PC-9 (cell line): Measurements from ENCODE around the gene MAGI1. TPM values are rescaled to one million over a fixed set of nuclear protein-coding genes. Genes with fewer than 3 reads are reported as not detected.

Source experiments
- BruUV-seq: library from RNA; stranded (reverse); fragments of 400-500 nt; replicated peaks from 2 replicates; lab custom pipeline; 2021; lab: Mats Ljungman, UMichigan
- CTCF ChIA-PET: fragments of 300-600 bp; sonication (Branson Sonifier 250); formaldehyde crosslinking; loops from one replicate; lab custom pipeline; 2022; ENCODE audit warnings: antibody characterized with exemption; lab: Charles Lee
- POLR2A ChIA-PET: fragments of 300-600 bp; sonication (Branson Sonifier 250); formaldehyde crosslinking; loops from one replicate; lab custom pipeline; 2022; ENCODE audit warnings: antibody characterized with exemption; ENCODE audit not compliant: unreplicated experiment; lab: Charles Lee
- DNase-seq, 2 experiments: peaks; one replicate each; pipeline versions ENCODE4 v3.0.0 to v3.0.0-alpha.2; 2015 to 2022; ENCODE audit warnings: mixed read lengths in 1 of 2
- H2AFZ ChIP-seq: fragments of 200-600 bp; sonication (generic); 2 replicates; pipeline ENCODE4 v1.8.1; 2017; ENCODE audit warnings: antibody characterized with exemption
- H3F3A ChIP-seq: fragments of 200-600 bp; sonication (generic); 2 replicates; pipeline ENCODE4 v1.8.1; 2017; ENCODE audit warnings: antibody characterized with exemption, mild to moderate bottlenecking, low read depth; ENCODE audit not compliant: insufficient read depth
- H3K27ac ChIP-seq: fragments of 200-600 bp; sonication (generic); 2 replicates; pipeline ENCODE4 v1.6.1; 2016; ENCODE audit warnings: mixed run types
- H3K27me3 ChIP-seq: fragments of 200-600 bp; sonication (generic); 2 replicates; pipeline ENCODE4 v1.6.1; 2016; ENCODE audit warnings: low read depth, mixed run types; ENCODE audit not compliant: insufficient read depth
- H3K36me3 ChIP-seq: fragments of 200-600 bp; sonication (generic); 2 replicates; pipeline ENCODE4 v1.6.1; 2016; ENCODE audit warnings: low read depth, mixed run types
- H3K4me1 ChIP-seq: fragments of 200-600 bp; sonication (generic); replicated peaks from 2 replicates; pipeline ENCODE4 v1.6.1; 2016; ENCODE audit warnings: mixed run types; ENCODE audit not compliant: insufficient read depth
- H3K4me2 ChIP-seq: fragments of 200-600 bp; sonication (generic); 2 replicates; pipeline ENCODE4 v1.6.1; 2017; ENCODE audit warnings: mixed run types
- H3K4me3 ChIP-seq: fragments of 200-600 bp; sonication (generic); 2 replicates; pipeline ENCODE4 v1.6.1; 2016; ENCODE audit warnings: mixed run types
- H3K79me2 ChIP-seq: fragments of 200-600 bp; sonication (generic); 2 replicates; pipeline ENCODE4 v1.6.1; 2017; ENCODE audit warnings: low read depth, mixed run types
- H3K9me2 ChIP-seq: fragments of 200-600 bp; sonication (generic); 2 replicates; pipeline ENCODE4 v1.8.1; 2017; ENCODE audit warnings: mild to moderate bottlenecking; ENCODE audit not compliant: insufficient read depth
- H3K9me3 ChIP-seq: fragments of 200-600 bp; sonication (generic); 2 replicates; pipeline ENCODE4 v1.8.1; 2016; ENCODE audit warnings: low read depth; ENCODE audit not compliant: insufficient read depth
- H4K20me1 ChIP-seq: fragments of 200-600 bp; sonication (generic); 2 replicates; pipeline ENCODE4 v1.8.1; 2017; ENCODE audit not compliant: insufficient read depth
- EZH2 ChIP-seq: fragments of 200-600 bp; sonication (generic); IDR thresholded peaks from 2 replicates; pipeline ENCODE4 v1.8.0; 2017; ENCODE audit warnings: antibody characterized with exemption, low read depth
- intact Hi-C: fragments of 100-400 bp; cut with micrococcal nuclease; formaldehyde crosslinking; loops from one replicate; pipeline ENCODE4 v1.10.0; 2022; ENCODE audit not compliant: unreplicated experiment
- total RNA-seq: library from RNA; stranded (reverse); gene quantifications from 2 replicates; pipeline ENCODE4 v1.2.3, GENCODE V29; 2021
- TF ChIP-seq, protein P1 (sequence below): fragments of 200-600 bp; sonication (generic); conservative IDR thresholded peaks from 2 replicates; pipeline ENCODE4 v1.6.1; 2017; ENCODE audit warnings: mixed run types, antibody characterized with exemption, mild to moderate bottlenecking, moderate library complexity

The MAGI1 gene
- total RNA-seq, 1 experiment from 2014 or later: 23.3 TPM

DNA sequence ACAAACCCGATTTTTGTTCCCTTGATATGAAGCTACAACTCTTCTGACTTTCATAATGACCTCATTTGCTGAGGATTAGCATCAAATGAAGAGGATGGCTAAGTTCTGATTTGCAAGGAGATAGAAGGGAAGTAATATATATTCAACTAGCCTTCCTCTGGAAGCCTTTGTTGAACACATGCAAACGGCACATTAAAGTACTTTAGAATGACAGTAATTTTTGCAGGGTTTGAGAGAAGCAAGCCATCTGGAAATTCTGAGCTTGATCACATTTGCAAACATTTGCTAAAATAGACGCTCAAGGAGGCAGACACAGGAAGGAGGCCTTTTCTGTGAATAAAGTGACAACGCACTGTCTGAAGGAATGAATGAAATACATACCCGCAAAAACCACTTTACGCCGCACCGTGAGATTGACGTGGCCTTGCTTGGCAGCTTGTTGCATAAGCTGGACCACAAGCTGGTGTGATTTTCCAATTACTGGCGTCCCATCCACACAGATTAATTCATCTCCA, 657.2 kb downstream of the MAGI1 start:
- CTCF ChIA-PET: no interaction called here

GRCh38 chr3:65379223-65379622, 659.5 kb downstream of the MAGI1 start:
- Histone ChIP-seq H3K9me2 (no peaks in the 10 kb centered on the region), H2AFZ (no peak overlapping the region), H4K20me1 (no peaks in the 10 kb centered on the region), H3K79me2 (no peaks in the 10 kb centered on the region), H3K27me3 (no peaks in the 10 kb centered on the region), H3K9me3 (no peaks in the 10 kb centered on the region), H3F3A (no peaks in the 10 kb centered on the region), H3K27ac (no peak overlapping the region), H3K4me3 (no peak overlapping the region), H3K4me2 (no peak overlapping the region), H3K4me1 (no peaks in the 10 kb centered on the region), H3K36me3 (no peaks in the 10 kb centered on the region)
- DNase-seq: no peak
- intact Hi-C loops: no loop called here
- no TSS peak for BruUV-seq
- TF ChIP-seq, protein P1, sequence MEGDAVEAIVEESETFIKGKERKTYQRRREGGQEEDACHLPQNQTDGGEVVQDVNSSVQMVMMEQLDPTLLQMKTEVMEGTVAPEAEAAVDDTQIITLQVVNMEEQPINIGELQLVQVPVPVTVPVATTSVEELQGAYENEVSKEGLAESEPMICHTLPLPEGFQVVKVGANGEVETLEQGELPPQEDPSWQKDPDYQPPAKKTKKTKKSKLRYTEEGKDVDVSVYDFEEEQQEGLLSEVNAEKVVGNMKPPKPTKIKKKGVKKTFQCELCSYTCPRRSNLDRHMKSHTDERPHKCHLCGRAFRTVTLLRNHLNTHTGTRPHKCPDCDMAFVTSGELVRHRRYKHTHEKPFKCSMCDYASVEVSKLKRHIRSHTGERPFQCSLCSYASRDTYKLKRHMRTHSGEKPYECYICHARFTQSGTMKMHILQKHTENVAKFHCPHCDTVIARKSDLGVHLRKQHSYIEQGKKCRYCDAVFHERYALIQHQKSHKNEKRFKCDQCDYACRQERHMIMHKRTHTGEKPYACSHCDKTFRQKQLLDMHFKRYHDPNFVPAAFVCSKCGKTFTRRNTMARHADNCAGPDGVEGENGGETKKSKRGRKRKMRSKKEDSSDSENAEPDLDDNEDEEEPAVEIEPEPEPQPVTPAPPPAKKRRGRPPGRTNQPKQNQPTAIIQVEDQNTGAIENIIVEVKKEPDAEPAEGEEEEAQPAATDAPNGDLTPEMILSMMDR: no peak
- TF ChIP-seq EZH2: no peak
- POLR2A ChIA-PET: no interaction called here
- CTCF ChIA-PET: no interaction called here

More for the DNA sequence above, 657.2 kb downstream of the MAGI1 start:
- TF ChIP-seq, protein P1: no peak
- TF ChIP-seq EZH2: no peak
- Histone ChIP-seq H2AFZ (no peak overlapping the region), H3K9me2 (no peaks in the 10 kb centered on the region), H3F3A (no peaks in the 10 kb centered on the region), H4K20me1 (no peaks in the 10 kb centered on the region), H3K4me2 (no peak overlapping the region), H3K4me3 (no peak overlapping the region), H3K9me3 (no peaks in the 10 kb centered on the region), H3K36me3 (no peaks in the 10 kb centered on the region), H3K79me2 (no peaks in the 10 kb centered on the region), H3K4me1 (no peaks in the 10 kb centered on the region), H3K27ac (no peak overlapping the region), H3K27me3 (no peaks in the 10 kb centered on the region)
- no peak for DNase-seq
- POLR2A ChIA-PET: no interaction called here
- BruUV-seq: no TSS peak
- intact Hi-C loops: no loop called here

GRCh38 chr3:65377637-65378036, 661.1 kb downstream of the MAGI1 start:
- Histone ChIP-seq H3K36me3 (no peaks in the 10 kb centered on the region), H3K4me2 (no peak overlapping the region)

More at GRCh38 chr3:65377637-65378036, 661.1 kb downstream of the MAGI1 start:
- Histone ChIP-seq H3F3A (no peaks in the 10 kb centered on the region), H3K9me2 (no peaks in the 10 kb centered on the region), H2AFZ (no peak overlapping the region), H3K27me3 (no peaks in the 10 kb centered on the region), H3K9me3 (no peaks in the 10 kb centered on the region), H3K27ac (no peak overlapping the region), H4K20me1 (no peaks in the 10 kb centered on the region), H3K79me2 (no peaks in the 10 kb centered on the region), H3K4me1 (no peaks in the 10 kb centered on the region), H3K4me3 (no peak overlapping the region)
- ChIA-PET POLR2A (no interaction called here), CTCF (interaction anchor here (0.7 kb wide), 1 partner anchor 1553 kb away, joined by 3 read pairs; no protein-coding TSS in a partner anchor)
- TF ChIP-seq EZH2: no peak
- TF ChIP-seq, protein P1: no peak
- DNase-seq: no peak
- intact Hi-C loops: no loop called here
- no TSS peak for BruUV-seq
